Glutamatergic neuron (in vitro differentiated cells): ENCODE results near the gene FBXO28. TPM values are rescaled to one million over a fixed set of nuclear protein-coding genes. Genes with fewer than 3 reads are reported as not detected.

Source experiments
- DNase-seq: peaks from one replicate; pipeline ENCODE4 v3.0.0; 2022
- H3K27ac Mint-ChIP-seq: one replicate; pipeline ENCODE4 v1.8.0; 2020; ENCODE audit warnings: mild to moderate bottlenecking, mixed read lengths, inconsistent platforms; ENCODE audit not compliant: unreplicated experiment
- H3K27me3 Mint-ChIP-seq: one replicate; pipeline ENCODE4 v1.8.0; 2020; ENCODE audit warnings: mild to moderate bottlenecking, moderate library complexity, mixed read lengths, inconsistent platforms; ENCODE audit not compliant: unreplicated experiment
- H3K36me3 Mint-ChIP-seq: one replicate; pipeline ENCODE4 v1.8.0; 2020; ENCODE audit warnings: mild to moderate bottlenecking, mixed read lengths, inconsistent platforms; ENCODE audit not compliant: unreplicated experiment
- H3K4me1 Mint-ChIP-seq: one replicate; pipeline ENCODE4 v1.8.0; 2020; ENCODE audit warnings: mild to moderate bottlenecking, low read depth, mixed read lengths, inconsistent platforms; ENCODE audit not compliant: unreplicated experiment
- H3K4me3 Mint-ChIP-seq: one replicate; pipeline ENCODE4 v1.8.0; 2020; ENCODE audit warnings: mild to moderate bottlenecking, mixed read lengths, inconsistent platforms; ENCODE audit not compliant: unreplicated experiment
- H3K9me3 Mint-ChIP-seq: one replicate; pipeline ENCODE4 v1.8.0; 2020; ENCODE audit warnings: mild to moderate bottlenecking, moderate library complexity, mixed read lengths, inconsistent platforms; ENCODE audit not compliant: unreplicated experiment
- total RNA-seq: library from RNA; stranded (reverse); fragmentation: NEBNext Ultra II Directional; extraction: Animal tissue kit (Norgen Biotek cat#: 25700); gene quantifications from one replicate; pipeline ENCODE4 v1.2.1, GENCODE V29; 2021; ENCODE audit not compliant: unreplicated experiment
- TF ChIP-seq, protein P1 (sequence below): fragments of 200-600 bp; sonication (generic); IDR thresholded peaks from one replicate; pipeline ENCODE4 v1.5.0; 2021; ENCODE audit not compliant: partially characterized antibody, unreplicated experiment

The FBXO28 gene
- total RNA-seq, 1 donor from 2014 or later: 29.4 TPM

DNA sequence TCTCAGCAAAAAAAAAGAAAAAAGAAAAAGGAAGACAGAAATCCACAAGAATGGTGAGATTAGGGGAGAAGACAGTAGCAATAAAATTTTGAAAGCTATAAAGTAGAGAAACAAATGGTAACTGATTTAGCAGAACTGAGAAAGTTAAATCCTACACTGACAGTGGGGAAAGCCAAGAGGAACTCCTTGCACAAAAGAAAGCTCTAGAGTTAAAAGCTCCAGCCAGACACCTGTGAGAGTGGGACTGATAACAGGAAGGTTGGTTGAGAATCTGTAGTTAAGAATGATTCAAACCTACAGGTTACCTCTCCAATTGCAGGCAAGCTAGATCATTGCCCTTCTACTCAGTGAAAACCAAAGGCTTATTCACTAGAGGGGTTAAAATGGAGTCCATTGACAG, 23.6 kb downstream of the FBXO28 start:
- no peaks in the 10 kb centered on the region for H3K27me3 Mint-ChIP-seq
- H3K9me3 Mint-ChIP-seq: no peaks in the 10 kb centered on the region
- H3K27ac Mint-ChIP-seq: no peak overlapping the region

DNA sequence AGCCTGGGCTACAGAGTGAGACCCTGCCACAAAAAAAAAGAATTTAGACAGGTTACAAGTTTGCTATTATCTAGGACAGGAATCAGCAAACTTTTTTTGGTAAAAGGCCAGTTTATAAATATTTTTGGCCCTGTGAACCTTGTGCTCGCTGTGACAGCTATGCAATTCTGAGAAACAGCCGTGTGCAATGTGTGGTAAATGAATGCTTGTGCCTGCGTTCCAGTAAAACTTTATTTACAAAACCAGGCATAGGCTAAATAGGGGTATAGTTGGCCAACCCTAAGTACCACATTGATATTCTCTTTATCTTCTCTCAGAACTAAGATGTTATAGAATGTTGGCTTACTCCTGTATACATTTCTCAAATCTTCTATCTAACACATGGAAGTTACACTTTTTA, 24.3 kb downstream of the FBXO28 start:
- H3K27me3 Mint-ChIP-seq: no peaks in the 10 kb centered on the region
- no peak overlapping the region for H3K4me3 Mint-ChIP-seq
- no peaks in the 10 kb centered on the region for H3K36me3 Mint-ChIP-seq

More for the DNA sequence above, 23.6 kb downstream of the FBXO28 start:
- Mint-ChIP-seq H3K4me1 (no peaks in the 10 kb centered on the region), H3K36me3 (no peaks in the 10 kb centered on the region), H3K4me3 (no peak overlapping the region)
- TF ChIP-seq, protein P1, sequence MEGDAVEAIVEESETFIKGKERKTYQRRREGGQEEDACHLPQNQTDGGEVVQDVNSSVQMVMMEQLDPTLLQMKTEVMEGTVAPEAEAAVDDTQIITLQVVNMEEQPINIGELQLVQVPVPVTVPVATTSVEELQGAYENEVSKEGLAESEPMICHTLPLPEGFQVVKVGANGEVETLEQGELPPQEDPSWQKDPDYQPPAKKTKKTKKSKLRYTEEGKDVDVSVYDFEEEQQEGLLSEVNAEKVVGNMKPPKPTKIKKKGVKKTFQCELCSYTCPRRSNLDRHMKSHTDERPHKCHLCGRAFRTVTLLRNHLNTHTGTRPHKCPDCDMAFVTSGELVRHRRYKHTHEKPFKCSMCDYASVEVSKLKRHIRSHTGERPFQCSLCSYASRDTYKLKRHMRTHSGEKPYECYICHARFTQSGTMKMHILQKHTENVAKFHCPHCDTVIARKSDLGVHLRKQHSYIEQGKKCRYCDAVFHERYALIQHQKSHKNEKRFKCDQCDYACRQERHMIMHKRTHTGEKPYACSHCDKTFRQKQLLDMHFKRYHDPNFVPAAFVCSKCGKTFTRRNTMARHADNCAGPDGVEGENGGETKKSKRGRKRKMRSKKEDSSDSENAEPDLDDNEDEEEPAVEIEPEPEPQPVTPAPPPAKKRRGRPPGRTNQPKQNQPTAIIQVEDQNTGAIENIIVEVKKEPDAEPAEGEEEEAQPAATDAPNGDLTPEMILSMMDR: no peak
- no peak for DNase-seq

DNA sequence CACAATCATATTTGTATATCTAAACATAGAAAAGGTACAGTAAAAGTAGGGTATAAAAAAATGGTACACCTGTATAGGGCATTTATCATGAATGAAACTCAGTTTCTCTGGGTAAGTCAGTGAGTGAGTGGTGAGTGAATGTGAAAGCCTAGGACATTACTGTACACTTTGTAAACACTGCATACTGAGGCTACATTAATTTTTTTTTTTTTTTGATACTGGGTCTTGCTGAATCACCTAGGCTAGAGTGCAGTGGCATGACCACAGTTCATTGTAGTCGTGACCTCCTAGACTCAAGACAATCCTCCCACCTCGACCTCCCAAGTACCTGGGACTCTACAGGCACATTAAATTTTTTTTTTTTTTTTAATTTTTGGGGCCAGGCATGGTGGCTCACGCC, 27.8 kb downstream of the FBXO28 start:
- TF ChIP-seq, protein P1: no peak
- H3K4me1 Mint-ChIP-seq: no peaks in the 10 kb centered on the region

More for the DNA sequence above, 24.3 kb downstream of the FBXO28 start:
- H3K4me1 Mint-ChIP-seq: no peaks in the 10 kb centered on the region
- no peak for DNase-seq
- no peak overlapping the region for H3K27ac Mint-ChIP-seq
- TF ChIP-seq, protein P1: no peak
- H3K9me3 Mint-ChIP-seq: no peaks in the 10 kb centered on the region

DNA sequence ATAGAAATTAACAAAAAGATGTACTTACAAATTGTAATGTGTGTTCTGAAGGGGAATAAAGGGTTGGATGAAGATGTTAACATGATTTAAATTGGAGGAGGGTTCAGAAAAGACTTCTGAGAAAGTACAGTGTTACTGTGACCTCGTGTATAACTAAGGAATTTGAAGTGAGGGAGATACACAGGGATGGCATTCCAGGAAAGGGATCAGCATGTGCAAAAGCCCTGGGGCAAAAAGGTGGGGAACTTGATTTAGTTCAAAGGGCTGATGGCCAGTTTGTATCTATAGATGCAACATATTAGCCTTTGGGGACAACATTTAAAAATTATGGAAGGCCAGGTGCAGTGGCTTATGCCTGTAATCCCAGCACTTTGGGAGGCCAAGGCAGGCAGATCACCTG, 35.8 kb downstream of the FBXO28 start:
- Mint-ChIP-seq H3K9me3 (no peaks in the 10 kb centered on the region), H3K27me3 (no peaks in the 10 kb centered on the region), H3K4me3 (no peak overlapping the region), H3K27ac (no peak overlapping the region), H3K36me3 (no peaks in the 10 kb centered on the region), H3K4me1 (no peaks in the 10 kb centered on the region)
- TF ChIP-seq, protein P1: no peak
- no peak for DNase-seq

More for the DNA sequence above, 27.8 kb downstream of the FBXO28 start:
- no peaks in the 10 kb centered on the region for H3K27me3 Mint-ChIP-seq
- no peaks in the 10 kb centered on the region for H3K9me3 Mint-ChIP-seq
- no peaks in the 10 kb centered on the region for H3K36me3 Mint-ChIP-seq
- no peak overlapping the region for H3K27ac Mint-ChIP-seq
- H3K4me3 Mint-ChIP-seq: no peak overlapping the region
- DNase-seq: no peak

DNA sequence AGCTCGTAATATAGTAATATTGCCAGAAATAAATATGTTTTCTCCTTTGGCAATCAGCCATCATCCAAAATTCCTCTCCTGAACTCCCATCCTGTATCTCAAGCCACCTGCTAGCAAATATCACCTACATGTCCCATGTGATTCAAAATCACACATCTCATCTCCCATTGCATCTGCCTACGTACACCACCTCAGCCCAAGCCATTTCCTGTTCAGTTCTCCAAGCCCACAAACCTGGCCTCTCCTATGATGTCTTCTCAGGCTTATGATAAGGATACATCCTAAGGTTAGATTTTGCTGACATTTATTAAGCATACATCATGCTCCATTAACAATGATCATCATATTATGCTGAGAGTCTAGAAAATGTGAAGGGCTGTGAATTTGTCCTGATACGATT, 37.2 kb downstream of the FBXO28 start:
- no peaks in the 10 kb centered on the region for H3K9me3 Mint-ChIP-seq
- no peaks in the 10 kb centered on the region for H3K27me3 Mint-ChIP-seq
- no peaks in the 10 kb centered on the region for H3K4me1 Mint-ChIP-seq
- no peak for DNase-seq
- H3K4me3 Mint-ChIP-seq: no peak overlapping the region
- H3K27ac Mint-ChIP-seq: no peak overlapping the region
- H3K36me3 Mint-ChIP-seq: no peaks in the 10 kb centered on the region
- TF ChIP-seq, protein P1: no peak
